H1 (cell line): ENCODE data around the gene OR1S2. TPM values are rescaled to one million over a fixed set of nuclear protein-coding genes. Genes with fewer than 3 reads are reported as not detected.
"Not testable (repeated sequence)": the region's sequence is repeated elsewhere in the genome, so short reads cannot be mapped to it uniquely, and the experiment has no call there.

Experiments
- CTCF ChIA-PET: fragments of 300-600 bp; sonication (Branson Sonifier 250); formaldehyde crosslinking; loops from one replicate; lab custom pipeline; 2021; ENCODE audit not compliant: partially characterized antibody; lab: Charles Lee
- POLR2A ChIA-PET: fragments of 300-600 bp; sonication (Branson Sonifier 250); formaldehyde crosslinking; loops from one replicate; lab custom pipeline; 2021; ENCODE audit warnings: inconsistent platforms; ENCODE audit not compliant: partially characterized antibody; lab: Charles Lee
- DNase-seq, 2 experiments: peaks; one replicate each; pipeline versions ENCODE4 v3.0.0 to v3.0.0-alpha.2; 2010 to 2022; ENCODE audit warnings: low spot score in 2 of 2, low read depth in 1 of 2, mixed read lengths in 1 of 2
- FAIRE-seq: peaks from 2 replicates; lab custom pipeline; 2011; peaks lifted over from hg19 to GRCh38; lab: Jason Lieb, UNC
- H2AFZ ChIP-seq: 2 replicates; pipeline ENCODE4 v1.8.1; 2012; ENCODE audit warnings: low read length, inconsistent platforms
- H2AK5ac ChIP-seq: 2 replicates; pipeline ENCODE4 v1.6.1; 2013; ENCODE audit warnings: low read depth, low read length
- H2BK120ac ChIP-seq: replicated peaks from 2 replicates; pipeline ENCODE3; 2013; ENCODE audit warnings: low read depth, low read length, inconsistent platforms
- H2BK12ac ChIP-seq: 2 replicates; pipeline ENCODE4 v1.6.1; 2013; ENCODE audit warnings: low read depth, low read length
- H2BK15ac ChIP-seq: 2 replicates; pipeline ENCODE4 v1.6.1; 2013; ENCODE audit warnings: low read length
- H2BK20ac ChIP-seq: 2 replicates; pipeline ENCODE4 v1.6.1; 2013; ENCODE audit warnings: low read length
- H2BK5ac ChIP-seq: 2 replicates; pipeline ENCODE4 v1.6.1; 2013; ENCODE audit warnings: low read depth, low read length
- H3K14ac ChIP-seq: 2 replicates; pipeline ENCODE4 v1.6.1; 2013; ENCODE audit warnings: inconsistent platforms; ENCODE audit not compliant: insufficient read length
- H3K18ac ChIP-seq: 2 replicates; pipeline ENCODE4 v1.6.1; 2013; ENCODE audit warnings: low read length; ENCODE audit errors: extremely low read depth
- H3K23ac ChIP-seq: 2 replicates; pipeline ENCODE4 v1.6.1; 2013; ENCODE audit warnings: inconsistent platforms; ENCODE audit not compliant: insufficient read length
- H3K23me2 ChIP-seq: 2 replicates; pipeline ENCODE4 v1.6.1; 2013; ENCODE audit warnings: low read depth, low read length
- H3K27ac ChIP-seq: 2 replicates; pipeline ENCODE4 v1.6.1; 2011; ENCODE audit warnings: low read depth, low read length, inconsistent platforms
- H3K27me3 ChIP-seq, 4 experiments: replicated peaks in 1 of 4; 1 replicate in 1 of 4; 2 replicates in 3 of 4; pipeline versions ENCODE4 v1.6.1 to v1.8.1; 2011 to 2013; ENCODE audit warnings: low read length in 3 of 4, mild to moderate bottlenecking in 3 of 4, inconsistent platforms in 2 of 4, mixed read lengths in 2 of 4, moderate library complexity in 1 of 4; ENCODE audit not compliant: control insufficient read depth in 3 of 4, insufficient read depth in 3 of 4; ENCODE audit errors: extremely low read depth in 1 of 4
- H3K36me3 ChIP-seq, 4 experiments: 2 replicates each; pipeline versions ENCODE4 v1.6.1 to v1.8.1; 2011 to 2013; ENCODE audit warnings: mild to moderate bottlenecking in 4 of 4, low read length in 3 of 4, moderate library complexity in 2 of 4, control low read depth in 1 of 4, inconsistent platforms in 1 of 4; ENCODE audit not compliant: insufficient read depth in 4 of 4, control insufficient read depth in 2 of 4
- H3K4ac ChIP-seq: replicated peaks from 2 replicates; pipeline ENCODE3; 2013; ENCODE audit warnings: low read length, low read depth, mixed read lengths, inconsistent platforms; ENCODE audit not compliant: insufficient read length
- H3K4me1 ChIP-seq, 4 experiments: replicated peaks in 1 of 4; 1 replicate in 1 of 4; 2 replicates in 3 of 4; pipeline versions ENCODE4 v1.6.1 to v1.8.1; 2011 to 2013; ENCODE audit warnings: low read length in 3 of 4, inconsistent platforms in 2 of 4, mixed read lengths in 1 of 4; ENCODE audit not compliant: insufficient read depth in 4 of 4, control insufficient read depth in 3 of 4
- H3K4me2 ChIP-seq, 2 experiments: 2 replicates each; pipeline versions ENCODE4 v1.6.1 to v1.8.1; 2011 to 2013; ENCODE audit warnings: low read depth in 2 of 2, low read length in 2 of 2, control low read depth in 1 of 2, inconsistent platforms in 1 of 2, mild to moderate bottlenecking in 1 of 2; ENCODE audit not compliant: insufficient read depth in 1 of 2
- H3K4me3 ChIP-seq, 4 experiments: fragments of 200-600, 300-600 bp in 1 of 4; sonication (generic), shearing (Covaris generic), sonication (Bioruptor Twin) in 1 of 4; 2 replicates each; pipeline versions ENCODE4 v1.5.1 to v1.8.1; 2011 to 2016; ENCODE audit warnings: low read length in 4 of 4, low read depth in 3 of 4, control low read depth in 2 of 4, inconsistent platforms in 2 of 4, mild to moderate bottlenecking in 2 of 4, mixed read lengths in 1 of 4, moderate library complexity in 1 of 4; ENCODE audit not compliant: insufficient read depth in 2 of 4; ENCODE audit errors: extremely low read depth in 1 of 4
- H3K56ac ChIP-seq: replicated peaks from 2 replicates; pipeline ENCODE3; 2013; ENCODE audit warnings: low read depth, mild to moderate bottlenecking, mixed read lengths, low read length, inconsistent platforms; ENCODE audit not compliant: insufficient read length
- H3K79me1 ChIP-seq: 2 replicates; pipeline ENCODE4 v1.6.1; 2013; ENCODE audit warnings: low read depth, low read length, control low read depth
- H3K79me2 ChIP-seq, 2 experiments: 2 replicates each; pipeline versions ENCODE4 v1.6.1 to v1.8.1; 2012 to 2013; ENCODE audit warnings: low read length in 2 of 2, mild to moderate bottlenecking in 2 of 2, inconsistent platforms in 1 of 2; ENCODE audit not compliant: insufficient read depth in 2 of 2, control insufficient read depth in 1 of 2
- H3K9ac ChIP-seq, 4 experiments: replicated peaks in 1 of 4; 1 replicate in 1 of 4; 2 replicates in 3 of 4; pipeline versions ENCODE4 v1.6.1 to v1.8.1; 2011 to 2013; ENCODE audit warnings: low read depth in 3 of 4, low read length in 3 of 4, control low read depth in 2 of 4, mild to moderate bottlenecking in 2 of 4, moderate library complexity in 2 of 4, inconsistent platforms in 1 of 4; ENCODE audit errors: extremely low read depth in 1 of 4
- H3K9me3 ChIP-seq, 2 experiments: 2 replicates each; pipeline versions ENCODE4 v1.6.1 to v1.8.1; 2012 to 2013; ENCODE audit warnings: mild to moderate bottlenecking in 2 of 2, moderate library complexity in 2 of 2, control low read depth in 1 of 2, inconsistent platforms in 1 of 2, low read depth in 1 of 2, low read length in 1 of 2, mixed read lengths in 1 of 2; ENCODE audit not compliant: insufficient read depth in 2 of 2
- H4K20me1 ChIP-seq, 2 experiments: replicated peaks in 1 of 2; 2 replicates each; pipeline versions ENCODE3 to v1.8.1; 2011 to 2013; ENCODE audit warnings: inconsistent platforms in 2 of 2, low read length in 2 of 2, mild to moderate bottlenecking in 1 of 2; ENCODE audit not compliant: insufficient read depth in 2 of 2, control insufficient read depth in 1 of 2
- H4K5ac ChIP-seq: 2 replicates; pipeline ENCODE4 v1.6.1; 2013; ENCODE audit warnings: low read length, low read depth, mixed read lengths, inconsistent platforms; ENCODE audit not compliant: insufficient read length
- H4K8ac ChIP-seq: 2 replicates; pipeline ENCODE4 v1.8.0; 2013; ENCODE audit warnings: mild to moderate bottlenecking, moderate library complexity, low read length, inconsistent platforms; ENCODE audit not compliant: insufficient read depth; ENCODE audit errors: extremely low read depth
- H4K91ac ChIP-seq: replicated peaks from 2 replicates; pipeline ENCODE3; 2013; ENCODE audit warnings: low read length, mixed read lengths, inconsistent platforms; ENCODE audit not compliant: insufficient read length
- WGBS, 2 experiments: shearing (Covaris generic) in 1 of 2; methylation state at CpG; one replicate each; pipeline versions ENCODE4 v1.1.6 to v1.1.7; 2013 to 2015; ENCODE audit warnings: low lambda C conversion rate in 2 of 2, mixed read lengths in 2 of 2, inconsistent platforms in 1 of 2, low coverage in 1 of 2, missing lambda C conversion rate in 1 of 2; ENCODE audit not compliant: insufficient replicate concordance in 2 of 2, insufficient coverage in 1 of 2, insufficient read length in 1 of 2; ENCODE audit errors: extremely low coverage in 1 of 2, missing lambda C conversion rate in 1 of 2; 5-methylcytosine and 5-hydroxymethylcytosine counted together
- polyA plus RNA-seq, 7 experiments: library from polyadenylated mRNA; depleted of rRNA in 3 of 7; stranded (reverse) in 5 of 7; unstranded in 2 of 7; fragments of >200 nt in 5 of 7; fragments of 200-250 nt in 2 of 7; gene quantifications; 1 replicate in 5 of 7; 2 replicates in 1 of 7; 4 replicates in 1 of 7; pipeline versions ENCODE4 v1.2.1 to v1.2.3, GENCODE V29; 2011 to 2013; ENCODE audit warnings: missing spikeins in 2 of 7, mixed read lengths in 2 of 7
- total RNA-seq: library from RNA; stranded (reverse); fragmentation: NEBNext Ultra II Directional; extraction: Animal tissue kit (Norgen Biotek cat#: 25700); gene quantifications from 2 replicates; pipeline ENCODE4 v1.2.1, GENCODE V29; 2021

OR1S2 gene
- total and polyA plus RNA-seq, 2 of the 8 experiments (the other 6 are each of a cell fraction or from before 2014, with no cell fraction given), result not detected

DNA sequence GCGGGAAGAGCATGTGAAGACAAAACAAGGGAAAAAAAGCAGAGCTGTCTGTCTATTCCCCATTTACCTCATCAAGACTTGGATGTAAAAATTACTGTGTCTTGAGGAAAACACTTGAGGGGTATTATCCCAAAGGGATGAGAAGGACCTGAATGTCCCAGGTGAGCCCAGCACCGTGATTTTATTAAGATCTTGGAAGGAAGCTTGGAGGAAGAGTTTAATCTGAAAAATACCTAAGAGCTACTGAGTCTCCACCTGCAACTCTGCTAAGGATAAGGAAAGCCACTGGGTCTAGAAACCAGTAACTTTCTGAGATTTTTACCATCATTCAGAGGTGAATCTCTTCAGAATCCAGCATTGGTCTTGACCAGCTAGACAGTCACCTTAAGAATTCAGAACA lies 8.5 kb upstream of the OR1S2 start, which contains the start of gene OR1S1:
OR1S1 (plus strand) TSS at position 301 of the 400 bp plus-strand sequence.
- H3K79me1 ChIP-seq, H2AK5ac ChIP-seq, H3K56ac ChIP-seq, H3K9ac ChIP-seq, H2BK20ac ChIP-seq, H4K5ac ChIP-seq, H4K8ac ChIP-seq, H3K4me2 ChIP-seq, H3K27ac ChIP-seq, H3K79me2 ChIP-seq, H3K4me1 ChIP-seq, H3K36me3 ChIP-seq, H3K4me3 ChIP-seq, H3K27me3 ChIP-seq, H3K4ac ChIP-seq, H2BK5ac ChIP-seq, H4K91ac ChIP-seq, H3K23ac ChIP-seq, H3K18ac ChIP-seq, H3K23me2 ChIP-seq, H3K14ac ChIP-seq, FAIRE-seq, H2BK15ac ChIP-seq, POLR2A ChIA-PET, H2AFZ ChIP-seq, H4K20me1 ChIP-seq, H2BK120ac ChIP-seq, DNase-seq, H2BK12ac ChIP-seq, CTCF ChIA-PET: not testable (repeated sequence)
- H3K9me3 ChIP-seq, result peaks cover 0 to 19% of the 10 kb centered on the region in 2 experiments; a peak in 1 of 4 replicates
- WGBS, 2 experiments, result 90% methylated on average over 1 of the region's 2 CpGs; no CpG with 5 or more reads in 1 of the 2 experiments
